ENCODE results near the gene SPNS2. TPM values are rescaled to one million over a fixed set of nuclear protein-coding genes. Genes with fewer than 3 reads are reported as not detected.

Gene SPNS2
- total RNA-seq, 2 donors from 2014 or later: 9.1 to 23.9 TPM

DNA sequence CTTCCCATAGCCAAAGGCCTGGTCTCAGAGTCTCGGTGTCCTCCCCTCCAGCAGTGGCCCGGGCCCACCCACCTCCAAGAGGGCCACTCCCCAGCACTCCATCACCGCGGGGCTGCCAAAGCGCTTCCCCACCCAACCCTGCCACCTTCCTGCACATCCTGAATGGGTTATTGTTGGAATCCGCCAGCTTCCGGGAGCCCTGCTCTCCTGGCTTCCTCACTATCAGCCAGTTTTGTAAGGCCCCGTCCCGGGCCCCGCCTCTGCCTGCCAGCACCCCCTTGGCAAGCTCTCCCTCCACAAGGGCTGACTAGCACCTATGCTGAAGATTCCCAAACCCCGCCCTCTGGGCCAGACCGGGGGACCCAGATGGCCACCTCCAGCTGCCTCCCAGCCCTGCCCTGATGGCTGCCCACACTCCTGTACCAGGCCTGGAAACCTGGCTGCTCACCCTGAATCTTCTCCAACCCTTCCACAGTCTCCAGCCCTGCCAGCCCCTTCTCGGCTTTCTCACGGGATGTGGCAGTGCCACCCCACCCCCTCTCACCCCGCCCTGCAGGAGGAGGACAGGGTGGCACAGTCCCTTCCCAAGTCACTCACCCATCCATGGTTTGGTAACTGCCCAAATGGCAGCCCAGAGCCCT lies 42.1 kb downstream of the SPNS2 start:
- Histone ChIP-seq H3K4me1 (ENCODE audit: control insufficient read depth in 1 of 2, low read depth in 2 of 2) (peaks cover 10 to 29% of the 10 kb centered on the region in 2 donors), H3K36me3 (peaks cover 24% of the 10 kb centered on the region), H3K27me3 (replicated peaks; ENCODE audit: insufficient read depth) (no peaks in the 10 kb centered on the region), H3K4me3 (no peak overlapping the region), H3K9me3 (no peaks in the 10 kb centered on the region), H3K27ac (no peak overlapping the region)
- DNase-seq (ENCODE audit: low spot score): no peak
- TF ChIP-seq, protein P1, sequence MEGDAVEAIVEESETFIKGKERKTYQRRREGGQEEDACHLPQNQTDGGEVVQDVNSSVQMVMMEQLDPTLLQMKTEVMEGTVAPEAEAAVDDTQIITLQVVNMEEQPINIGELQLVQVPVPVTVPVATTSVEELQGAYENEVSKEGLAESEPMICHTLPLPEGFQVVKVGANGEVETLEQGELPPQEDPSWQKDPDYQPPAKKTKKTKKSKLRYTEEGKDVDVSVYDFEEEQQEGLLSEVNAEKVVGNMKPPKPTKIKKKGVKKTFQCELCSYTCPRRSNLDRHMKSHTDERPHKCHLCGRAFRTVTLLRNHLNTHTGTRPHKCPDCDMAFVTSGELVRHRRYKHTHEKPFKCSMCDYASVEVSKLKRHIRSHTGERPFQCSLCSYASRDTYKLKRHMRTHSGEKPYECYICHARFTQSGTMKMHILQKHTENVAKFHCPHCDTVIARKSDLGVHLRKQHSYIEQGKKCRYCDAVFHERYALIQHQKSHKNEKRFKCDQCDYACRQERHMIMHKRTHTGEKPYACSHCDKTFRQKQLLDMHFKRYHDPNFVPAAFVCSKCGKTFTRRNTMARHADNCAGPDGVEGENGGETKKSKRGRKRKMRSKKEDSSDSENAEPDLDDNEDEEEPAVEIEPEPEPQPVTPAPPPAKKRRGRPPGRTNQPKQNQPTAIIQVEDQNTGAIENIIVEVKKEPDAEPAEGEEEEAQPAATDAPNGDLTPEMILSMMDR (IDR thresholded peaks at IDR 0.05): no peak
- no peak for ATAC-seq (ENCODE audit: insufficient number of reproducible peaks, low FRiP score, low read depth)

DNA sequence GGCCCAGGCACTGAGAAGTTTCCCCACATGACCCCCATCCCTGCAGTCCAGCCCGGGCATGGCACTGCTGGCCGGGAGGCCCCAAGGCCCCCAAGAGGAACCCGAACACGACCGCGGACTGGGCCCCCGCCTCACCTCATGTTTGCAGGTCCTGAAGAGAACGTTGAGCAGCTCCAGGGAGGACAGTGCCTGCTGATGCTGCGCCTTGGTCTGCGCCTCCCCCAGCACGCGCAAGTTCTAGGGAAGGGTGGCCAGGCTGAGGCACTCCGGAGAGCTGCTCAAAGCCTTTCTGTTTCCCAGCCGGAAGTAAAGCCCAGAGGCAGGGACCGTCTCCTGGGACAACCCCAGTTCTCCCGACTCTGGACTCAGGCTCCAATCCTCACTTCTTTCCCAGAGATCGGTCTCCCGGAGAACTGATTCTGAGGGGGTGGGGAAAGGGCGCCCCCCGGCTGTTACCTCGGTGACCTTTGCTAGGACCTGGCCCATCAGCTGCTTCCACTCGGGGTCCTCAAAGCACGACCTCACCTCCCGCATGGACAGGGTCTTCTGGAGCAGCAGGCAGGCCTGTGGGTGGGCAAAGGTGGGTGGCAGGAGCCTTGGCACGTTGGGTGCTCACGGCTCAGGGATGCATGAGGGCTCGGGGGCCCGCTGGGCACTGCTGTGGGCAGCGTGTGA lies 42.8 kb downstream of the SPNS2 start:
- no peaks in the 10 kb centered on the region for H3K9me3 ChIP-seq
- H3K27ac ChIP-seq: no peak overlapping the region
- peaks cover 27% of the 10 kb centered on the region for H3K36me3 ChIP-seq
- peaks cover 7 to 22% of the 10 kb centered on the region in 2 donors for H3K4me1 ChIP-seq (ENCODE audit: control insufficient read depth in 1 of 2, low read depth in 2 of 2)
- H3K4me3 ChIP-seq: no peak overlapping the region
- no peak for DNase-seq (ENCODE audit: low spot score)
- TF ChIP-seq, protein P1 (IDR thresholded peaks at IDR 0.05): no peak
- H3K27me3 ChIP-seq (replicated peaks; ENCODE audit: insufficient read depth): no peaks in the 10 kb centered on the region
- ATAC-seq (ENCODE audit: insufficient number of reproducible peaks, low FRiP score, low read depth): no peak

- DNase-seq (ENCODE audit: low spot score) (no peak), ATAC-seq (ENCODE audit: insufficient number of reproducible peaks, low FRiP score, low read depth) (no peak)
- no peak overlapping the region for H3K27ac ChIP-seq
- H3K4me3 ChIP-seq: no peak overlapping the region
- H3K27me3 ChIP-seq (replicated peaks; ENCODE audit: insufficient read depth): no peaks in the 10 kb centered on the region
- TF ChIP-seq, protein P1 (IDR thresholded peaks at IDR 0.05): no peak
- no peaks in the 10 kb centered on the region for H3K9me3 ChIP-seq
- peaks cover 34% of the 10 kb centered on the region for H3K36me3 ChIP-seq
- peaks cover 2 to 15% of the 10 kb centered on the region in 2 donors for H3K4me1 ChIP-seq (ENCODE audit: control insufficient read depth in 1 of 2, low read depth in 2 of 2)
These were observed 43.5 kb downstream of the SPNS2 start for GRCh38 chr17:4542003-4542725.

GRCh38 chr17:4542726-4543191 lies 44.1 kb downstream of the SPNS2 start:
- ATAC-seq (ENCODE audit: insufficient number of reproducible peaks, low FRiP score, low read depth) (no peak), DNase-seq (ENCODE audit: low spot score) (no peak)
- TF ChIP-seq, protein P1 (IDR thresholded peaks at IDR 0.05): no peak
- H3K4me1 ChIP-seq (ENCODE audit: control insufficient read depth in 1 of 2, low read depth in 2 of 2): peaks cover 0 to 9% of the 10 kb centered on the region in 2 donors
- H3K4me3 ChIP-seq: no peak overlapping the region
- no peaks in the 10 kb centered on the region for H3K9me3 ChIP-seq
- peaks cover 38% of the 10 kb centered on the region for H3K36me3 ChIP-seq
- no peak overlapping the region for H3K27ac ChIP-seq
- no peaks in the 10 kb centered on the region for H3K27me3 ChIP-seq (replicated peaks; ENCODE audit: insufficient read depth)

- Histone ChIP-seq H3K4me1 (ENCODE audit: control insufficient read depth in 1 of 2, low read depth in 2 of 2) (peaks cover 0 to 1% of the 10 kb centered on the region in 2 donors), H3K27me3 (replicated peaks; ENCODE audit: insufficient read depth) (no peaks in the 10 kb centered on the region), H3K36me3 (peaks cover 45% of the 10 kb centered on the region), H3K4me3 (no peak overlapping the region), H3K27ac (no peak overlapping the region), H3K9me3 (no peaks in the 10 kb centered on the region)
- no peak for DNase-seq (ENCODE audit: low spot score)
- ATAC-seq (ENCODE audit: insufficient number of reproducible peaks, low FRiP score, low read depth): no peak
- TF ChIP-seq, protein P1 (IDR thresholded peaks at IDR 0.05): no peak
These were observed 44.9 kb downstream of the SPNS2 start for GRCh38 chr17:4543557-4544026.

Measured in thoracic aorta (tissue), 2 donors.